Measurements from ENCODE around the gene UBA3.
A peak's percentile ranks its signal among the peaks of the same experiment; 100 is the strongest.

UBA3 gene

GRCh38 chr3:69079269-69080159, 651 bp downstream of the UBA3 start:
- DNase-seq (ENCODE audit: extremely low read depth in 1 of 2, low read depth in 1 of 2), result no peak

- no peak for DNase-seq (ENCODE audit: extremely low read depth in 1 of 2, low read depth in 1 of 2)
These were observed 7.2 kb downstream of the UBA3 start for GRCh38 chr3:69072928-69073327.

- no peak for DNase-seq (ENCODE audit: extremely low read depth in 1 of 2, low read depth in 1 of 2)
These were observed 14.0 kb downstream of the UBA3 start for GRCh38 chr3:69066121-69066520.

GRCh38 chr3:69065318-69065964, 14.7 kb downstream of the UBA3 start:
- no peak for DNase-seq (ENCODE audit: extremely low read depth in 1 of 2, low read depth in 1 of 2)

- no peak for DNase-seq (ENCODE audit: extremely low read depth in 1 of 2, low read depth in 1 of 2)
These were observed 16.5 kb downstream of the UBA3 start for GRCh38 chr3:69063636-69064035.

GRCh38 chr3:69059688-69060087, 20.5 kb downstream of the UBA3 start:
- no peak for DNase-seq (ENCODE audit: extremely low read depth in 1 of 2, low read depth in 1 of 2)

GRCh38 chr3:69058947-69059224, 21.3 kb downstream of the UBA3 start:
- DNase-seq (ENCODE audit: extremely low read depth in 1 of 2, low read depth in 1 of 2), result no peak

GRCh38 chr3:69058180-69058946, 21.8 kb downstream of the UBA3 start:
- no peak for DNase-seq (ENCODE audit: extremely low read depth in 1 of 2, low read depth in 1 of 2)

- DNase-seq (ENCODE audit: extremely low read depth in 1 of 2, low read depth in 1 of 2), result no peak
These were observed 27.7 kb downstream of the UBA3 start for GRCh38 chr3:69052472-69052898.

- DNase-seq (ENCODE audit: extremely low read depth in 1 of 2, low read depth in 1 of 2), result peak; percentile 97
These were observed 28.3 kb downstream of the UBA3 start, which contains the start of gene TMF1 for GRCh38 chr3:69051756-69052471. TMF1 (minus strand) TSS chr3:69052333; CDS start chr3:69052086, 247 bp downstream.

- no peak for DNase-seq (ENCODE audit: extremely low read depth in 1 of 2, low read depth in 1 of 2)
These were observed 31.2 kb downstream of the UBA3 start for GRCh38 chr3:69048990-69049389.

GRCh38 chr3:69044608-69045007, 35.6 kb downstream of the UBA3 start:
- no peak for DNase-seq (ENCODE audit: extremely low read depth in 1 of 2, low read depth in 1 of 2)

GRCh38 chr3:69033470-69033869, 46.7 kb downstream of the UBA3 start:
- no peak for DNase-seq (ENCODE audit: extremely low read depth in 1 of 2, low read depth in 1 of 2)

- no peak for DNase-seq (ENCODE audit: extremely low read depth in 1 of 2, low read depth in 1 of 2)
These were observed 47.4 kb downstream of the UBA3 start for GRCh38 chr3:69032737-69033136.

- no peak for DNase-seq (ENCODE audit: extremely low read depth in 1 of 2, low read depth in 1 of 2)
These were observed 48.0 kb downstream of the UBA3 start for GRCh38 chr3:69032142-69032541.

GRCh38 chr3:69031635-69032034, 48.5 kb downstream of the UBA3 start:
- DNase-seq (ENCODE audit: extremely low read depth in 1 of 2, low read depth in 1 of 2), result no peak

GRCh38 chr3:69020857-69021256, 59.3 kb downstream of the UBA3 start:
- no peak for DNase-seq (ENCODE audit: extremely low read depth in 1 of 2, low read depth in 1 of 2)

- DNase-seq (ENCODE audit: extremely low read depth in 1 of 2, low read depth in 1 of 2), result no peak
These were observed 59.7 kb downstream of the UBA3 start for GRCh38 chr3:69020424-69020823.

- no peak for DNase-seq (ENCODE audit: extremely low read depth in 1 of 2, low read depth in 1 of 2)
These were observed 63.3 kb downstream of the UBA3 start for GRCh38 chr3:69016901-69017300.

- DNase-seq (ENCODE audit: extremely low read depth in 1 of 2, low read depth in 1 of 2), result no peak
These were observed 64.1 kb downstream of the UBA3 start for GRCh38 chr3:69016102-69016501.

- no peak for DNase-seq (ENCODE audit: extremely low read depth in 1 of 2, low read depth in 1 of 2)
These were observed 66.1 kb downstream of the UBA3 start for GRCh38 chr3:69014022-69014580.

Data from activated CD8-positive, alpha-beta memory T cell treated with anti-CD3 and anti-CD28 coated beads for 1 hour (primary cell).